Osteocyte (in vitro differentiated cells): ENCODE measurements around the gene POMC. TPM values are rescaled to one million over a fixed set of nuclear protein-coding genes. Genes with fewer than 3 reads are reported as not detected.
"Not testable (repeated sequence)": the region's sequence is repeated elsewhere in the genome, so short reads cannot be mapped to it uniquely, and the experiment has no call there.

ENCODE experiments used
- DNase-seq: peaks from one replicate; pipeline ENCODE4 v3.0.0; 2021; ENCODE audit warnings: mixed read lengths; ENCODE audit not compliant: unreplicated experiment; ENCODE audit errors: extremely low spot score
- H3K27ac Mint-ChIP-seq: one replicate; pipeline ENCODE4 v1.8.0; 2021; ENCODE audit warnings: mild to moderate bottlenecking, mixed read lengths; ENCODE audit not compliant: unreplicated experiment
- H3K27me3 Mint-ChIP-seq: one replicate; pipeline ENCODE4 v1.8.0; 2021; ENCODE audit warnings: mixed read lengths; ENCODE audit not compliant: unreplicated experiment
- H3K36me3 Mint-ChIP-seq: one replicate; pipeline ENCODE4 v1.8.0; 2021; ENCODE audit warnings: mixed read lengths; ENCODE audit not compliant: unreplicated experiment
- H3K4me1 Mint-ChIP-seq: one replicate; pipeline ENCODE4 v1.8.0; 2021; ENCODE audit warnings: mixed read lengths; ENCODE audit not compliant: unreplicated experiment
- H3K4me3 Mint-ChIP-seq: one replicate; pipeline ENCODE4 v1.8.0; 2021; ENCODE audit warnings: mild to moderate bottlenecking, moderate library complexity, mixed read lengths; ENCODE audit not compliant: unreplicated experiment
- H3K9me3 Mint-ChIP-seq: one replicate; pipeline ENCODE4 v1.8.0; 2021; ENCODE audit warnings: mixed read lengths; ENCODE audit not compliant: unreplicated experiment
- total RNA-seq: library from RNA; stranded (reverse); gene quantifications from 2 replicates; pipeline ENCODE4 v1.2.1, GENCODE V29; 2021
- TF ChIP-seq, protein P1 (sequence below): fragments of 200-600 bp; sonication (generic); IDR thresholded peaks from 2 replicates; pipeline ENCODE4 v1.5.0; 2021; ENCODE audit warnings: antibody characterized with exemption, mild to moderate bottlenecking, moderate library complexity

Gene POMC
- total RNA-seq, 1 donor from 2014 or later, result not detected

DNA sequence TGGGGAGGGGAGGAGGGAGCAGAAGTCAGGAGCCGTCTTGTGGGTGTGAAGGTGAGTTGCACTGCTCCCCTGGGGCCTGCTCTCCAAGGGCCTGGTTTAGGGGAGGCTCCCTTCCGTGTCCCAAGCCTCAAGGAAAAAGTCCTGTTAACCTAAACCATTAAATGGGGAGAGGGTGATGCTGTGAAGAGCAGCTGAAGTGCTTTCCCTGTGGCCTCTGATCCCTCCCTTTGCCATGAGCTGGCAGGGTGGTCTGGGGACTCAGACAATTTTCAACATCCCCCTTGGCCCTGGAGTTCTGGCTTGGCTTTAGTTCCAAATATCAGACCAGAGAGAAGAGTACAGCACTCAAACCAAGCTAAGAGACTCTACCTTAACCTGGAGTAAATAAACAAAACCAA is 692 bp upstream of the POMC start:
- no peaks in the 10 kb centered on the region for H3K36me3 Mint-ChIP-seq
- H3K9me3 Mint-ChIP-seq, result peaks cover 4% of the 10 kb centered on the region
- TF ChIP-seq, protein P1, sequence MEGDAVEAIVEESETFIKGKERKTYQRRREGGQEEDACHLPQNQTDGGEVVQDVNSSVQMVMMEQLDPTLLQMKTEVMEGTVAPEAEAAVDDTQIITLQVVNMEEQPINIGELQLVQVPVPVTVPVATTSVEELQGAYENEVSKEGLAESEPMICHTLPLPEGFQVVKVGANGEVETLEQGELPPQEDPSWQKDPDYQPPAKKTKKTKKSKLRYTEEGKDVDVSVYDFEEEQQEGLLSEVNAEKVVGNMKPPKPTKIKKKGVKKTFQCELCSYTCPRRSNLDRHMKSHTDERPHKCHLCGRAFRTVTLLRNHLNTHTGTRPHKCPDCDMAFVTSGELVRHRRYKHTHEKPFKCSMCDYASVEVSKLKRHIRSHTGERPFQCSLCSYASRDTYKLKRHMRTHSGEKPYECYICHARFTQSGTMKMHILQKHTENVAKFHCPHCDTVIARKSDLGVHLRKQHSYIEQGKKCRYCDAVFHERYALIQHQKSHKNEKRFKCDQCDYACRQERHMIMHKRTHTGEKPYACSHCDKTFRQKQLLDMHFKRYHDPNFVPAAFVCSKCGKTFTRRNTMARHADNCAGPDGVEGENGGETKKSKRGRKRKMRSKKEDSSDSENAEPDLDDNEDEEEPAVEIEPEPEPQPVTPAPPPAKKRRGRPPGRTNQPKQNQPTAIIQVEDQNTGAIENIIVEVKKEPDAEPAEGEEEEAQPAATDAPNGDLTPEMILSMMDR, result no peak
- H3K4me3 Mint-ChIP-seq, result peak overlapping the region; percentile 60
- H3K4me1 Mint-ChIP-seq, result peaks cover 2% of the 10 kb centered on the region
- H3K27ac Mint-ChIP-seq, result no peak overlapping the region
- H3K27me3 Mint-ChIP-seq, result peaks cover 79% of the 10 kb centered on the region
- DNase-seq, result no peak

DNA sequence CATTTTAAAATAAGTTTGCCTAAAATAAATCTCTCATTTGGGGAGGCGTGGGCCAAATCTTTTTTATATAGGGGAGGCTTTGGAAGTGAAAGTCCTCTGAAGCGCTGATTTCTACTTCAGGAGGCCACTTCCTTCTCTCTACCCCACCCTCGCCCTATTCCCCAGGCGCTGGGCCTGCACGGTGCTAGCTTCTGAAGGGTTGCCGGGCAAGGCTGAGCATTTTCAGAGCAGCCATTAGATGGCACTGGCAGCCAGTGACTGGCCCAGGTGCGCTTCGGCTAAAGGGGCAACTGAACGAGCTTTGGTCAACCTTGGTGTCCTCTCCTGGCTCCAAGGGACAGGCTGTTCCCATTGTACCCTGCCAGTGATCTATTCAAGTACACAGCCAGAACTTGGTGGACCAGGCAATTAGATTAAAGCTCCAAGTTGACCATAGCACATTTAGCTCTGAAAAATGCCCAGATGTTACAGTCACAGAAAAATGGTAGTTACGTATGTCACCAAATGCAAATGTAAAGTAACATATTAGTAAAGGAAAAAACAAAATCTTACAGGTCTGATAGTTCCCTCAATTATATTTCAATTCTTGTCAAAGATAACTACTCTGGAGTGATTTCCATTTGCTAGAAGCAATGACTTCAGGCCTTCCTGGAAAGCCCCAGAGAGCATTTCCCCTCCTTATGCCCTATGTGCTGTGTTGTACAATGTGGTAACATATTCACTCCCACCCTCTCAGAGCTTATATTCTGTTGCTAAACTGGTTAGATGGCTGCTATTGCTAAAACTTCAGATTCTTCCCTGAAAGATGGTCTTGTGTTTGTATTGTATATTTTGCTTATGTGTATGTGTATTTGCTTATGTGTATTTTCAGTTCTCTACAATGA is 2.1 kb downstream of the POMC start:
- H3K4me1 Mint-ChIP-seq, result peaks cover 2% of the 10 kb centered on the region
- DNase-seq, result no peak
- H3K4me3 Mint-ChIP-seq, result no peak overlapping the region
- TF ChIP-seq, protein P1, result peak; percentile 37
- H3K9me3 Mint-ChIP-seq, result peaks cover under 1% of the 10 kb centered on the region
- H3K36me3 Mint-ChIP-seq, result no peaks in the 10 kb centered on the region
- peaks cover 66% of the 10 kb centered on the region for H3K27me3 Mint-ChIP-seq
- H3K27ac Mint-ChIP-seq, result no peak overlapping the region

DNA sequence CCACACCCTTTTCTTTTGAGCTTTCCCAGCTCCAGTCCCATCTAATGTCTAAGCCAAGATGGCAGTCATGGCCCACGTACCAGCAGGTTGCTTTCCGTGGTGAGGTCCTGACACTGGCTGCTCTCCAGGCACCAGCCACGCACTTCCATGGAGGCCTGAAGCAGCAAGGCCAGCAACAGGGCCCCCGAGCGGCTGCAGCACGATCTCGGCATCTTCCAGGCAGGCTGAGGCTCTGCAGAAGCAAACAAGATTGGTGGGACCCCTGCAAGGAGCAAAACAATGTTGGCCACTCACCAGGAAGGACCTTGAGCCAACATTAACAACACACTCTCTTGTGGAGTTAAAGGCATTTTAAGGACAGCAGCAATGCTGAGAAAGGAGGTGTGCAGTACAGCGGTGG is 3.8 kb downstream of the POMC start:
- H3K27ac Mint-ChIP-seq, result no peak overlapping the region
- TF ChIP-seq, protein P1, result no peak
- no peaks in the 10 kb centered on the region for H3K9me3 Mint-ChIP-seq
- H3K36me3 Mint-ChIP-seq, result no peaks in the 10 kb centered on the region
- no peak overlapping the region for H3K4me3 Mint-ChIP-seq
- H3K27me3 Mint-ChIP-seq, result peaks cover 49% of the 10 kb centered on the region
- no peak for DNase-seq
- peaks cover 3% of the 10 kb centered on the region for H3K4me1 Mint-ChIP-seq

DNA sequence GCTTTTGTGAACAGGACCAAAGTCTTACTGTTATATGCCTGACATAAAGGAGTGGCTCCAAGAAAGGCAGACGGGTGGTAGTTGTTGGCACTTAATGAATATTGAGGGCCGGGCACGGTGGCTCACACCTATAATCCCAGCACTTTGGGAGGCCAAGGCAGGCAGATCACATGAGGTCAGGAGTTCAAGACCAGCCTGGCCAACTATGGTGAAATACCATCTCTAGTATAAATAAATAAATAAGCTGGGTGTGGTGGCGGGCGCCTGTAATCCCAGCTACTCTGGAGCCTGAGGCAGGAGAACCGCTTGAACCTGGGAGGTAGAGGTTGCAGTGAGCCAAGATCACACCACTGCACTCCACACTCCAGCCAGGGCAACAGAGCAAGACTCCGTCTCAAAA is 6.3 kb downstream of the POMC start:
- H3K4me1 Mint-ChIP-seq, H3K9me3 Mint-ChIP-seq, H3K4me3 Mint-ChIP-seq, H3K27ac Mint-ChIP-seq, DNase-seq, H3K36me3 Mint-ChIP-seq: not testable (repeated sequence)
- H3K27me3 Mint-ChIP-seq, result peaks cover 33% of the 10 kb centered on the region

DNA sequence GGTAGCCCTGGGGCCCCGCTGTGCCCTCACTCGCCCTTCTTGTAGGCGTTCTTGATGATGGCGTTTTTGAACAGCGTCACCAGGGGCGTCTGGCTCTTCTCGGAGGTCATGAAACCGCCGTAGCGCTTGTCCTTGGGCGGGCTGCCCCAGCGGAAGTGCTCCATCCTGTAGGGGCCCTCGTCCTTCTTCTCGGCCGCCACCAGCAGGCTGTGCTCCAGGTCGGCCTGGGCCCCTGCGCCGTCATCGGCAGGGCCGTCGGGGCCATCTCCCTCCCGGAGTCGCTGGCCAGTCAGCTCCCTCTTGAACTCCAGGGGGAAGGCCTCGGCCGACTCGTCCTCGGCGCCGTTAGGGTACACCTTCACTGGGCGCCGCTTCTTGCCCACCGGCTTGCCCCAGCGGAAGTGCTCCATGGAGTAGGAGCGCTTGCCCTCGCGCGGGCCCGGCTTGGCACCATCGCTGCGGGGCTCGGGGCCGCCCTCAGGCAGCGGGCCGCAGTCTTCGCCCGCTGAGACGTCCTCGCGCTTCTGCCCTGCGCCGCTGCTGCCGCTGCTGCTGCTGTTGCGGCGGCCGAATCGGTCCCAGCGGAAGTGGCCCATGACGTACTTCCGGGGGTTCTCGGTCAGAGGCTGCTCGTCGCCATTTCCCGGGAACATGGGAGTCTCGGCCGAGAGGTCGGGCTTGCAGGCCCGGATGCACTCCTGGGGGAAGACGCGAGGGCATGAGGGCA is 7.2 kb downstream of the POMC start:
- peaks cover 25% of the 10 kb centered on the region for H3K27me3 Mint-ChIP-seq
- TF ChIP-seq, protein P1, result no peak
- peaks cover 2% of the 10 kb centered on the region for H3K4me1 Mint-ChIP-seq
- no peak for DNase-seq
- H3K36me3 Mint-ChIP-seq, result no peaks in the 10 kb centered on the region
- H3K4me3 Mint-ChIP-seq, result no peak overlapping the region
- H3K27ac Mint-ChIP-seq, result no peak overlapping the region
- H3K9me3 Mint-ChIP-seq, result no peaks in the 10 kb centered on the region
